Right cardiac atrium (tissue), 5 donors: ENCODE data around the gene PRIMPOL. TPM values are rescaled to one million over a fixed set of nuclear protein-coding genes. Genes with fewer than 3 reads are reported as not detected.

Experiments used
- ATAC-seq, 2 donors: fragments of 200-7000 bp; cut with Tn5 transposase; one replicate each; pipeline versions ENCODE4 v1.8.0 to v1.9.1; 2020; ENCODE audit warnings: moderate library complexity in 2 of 2, mild to moderate bottlenecking in 1 of 2
- DNase-seq, 3 donors: peaks; one replicate each; pipeline ENCODE4 v3.0.0-alpha.2; 2020
- H3K27ac ChIP-seq: one replicate; pipeline ENCODE4 v1.5.1; 2013; ENCODE audit warnings: mild to moderate bottlenecking, low read length, control low read depth, moderate library complexity
- H3K27me3 ChIP-seq: one replicate; pipeline ENCODE4 v1.6.1; 2013; ENCODE audit not compliant: control insufficient read depth, insufficient read depth
- H3K4me1 ChIP-seq: one replicate; pipeline ENCODE4 v1.6.1; 2013; ENCODE audit warnings: low read length; ENCODE audit not compliant: control insufficient read depth, insufficient read depth
- H3K4me3 ChIP-seq: one replicate; pipeline ENCODE4 v1.5.1; 2013; ENCODE audit warnings: low read length, control low read depth
- H3K9me3 ChIP-seq: one replicate; pipeline ENCODE4 v1.6.1; 2013; ENCODE audit warnings: low read length; ENCODE audit not compliant: control insufficient read depth
- WGBS: extraction: QIAGEN DNeasy Blood & Tissue Kit; methylation state at CpG from one replicate; pipeline ENCODE4 v1.1.7; 2013; 5-methylcytosine and 5-hydroxymethylcytosine counted together
- intact Hi-C, 4 donors: fragments of 100-400 bp; cut with DNase I; formaldehyde crosslinking; loops; one replicate each; pipeline versions ENCODE4 v1.11.0 to v1.14.0; 2022 to 2023
- polyA plus RNA-seq: library from polyadenylated mRNA; stranded (reverse); fragments of 200-250 nt; gene quantifications from one replicate; pipeline ENCODE4 v1.2.3, GENCODE V29; 2013
- total RNA-seq, 4 donors: library from RNA; stranded (reverse); fragmentation: NEBNext Ultra II Directional; extraction: Animal tissue kit (Norgen Biotek cat#: 25700); gene quantifications; one replicate each; pipeline ENCODE4 v1.2.1, GENCODE V29; 2021
- donor health status: healthy with polysubstance abuse.
- donor health status: DM: no; HTN: yes; CAD: no.
- donor health status: DM: no; HTN: no; CAD: no.
- donor health status: DM: no; HTN: yes; CAD: no; lungs with severe emphysema.
- donor health status: DM: yes; HTN: yes; CAD: no.

Gene PRIMPOL
- total and polyA plus RNA-seq, 5 donors: 8.9 to 14.3 (median 11.8) TPM

- Histone ChIP-seq H3K27me3 (no peaks in the 10 kb centered on the region), H3K4me1 (peaks cover 3% of the 10 kb centered on the region), H3K27ac (no peak overlapping the region), H3K4me3 (no peak overlapping the region), H3K9me3 (no peaks in the 10 kb centered on the region)
- WGBS: 90% methylated on average over 3 of the region's 3 CpGs
- no peak for ATAC-seq
- intact Hi-C loops: loop anchor here in 1 of 4 donors (10.0 kb wide), 1 partner anchor 86 kb away; no protein-coding TSS in a partner anchor
- DNase-seq: no peak
Observed at GRCh38 chr4:184641022-184641421, 8.5 kb upstream of the PRIMPOL start.

DNA sequence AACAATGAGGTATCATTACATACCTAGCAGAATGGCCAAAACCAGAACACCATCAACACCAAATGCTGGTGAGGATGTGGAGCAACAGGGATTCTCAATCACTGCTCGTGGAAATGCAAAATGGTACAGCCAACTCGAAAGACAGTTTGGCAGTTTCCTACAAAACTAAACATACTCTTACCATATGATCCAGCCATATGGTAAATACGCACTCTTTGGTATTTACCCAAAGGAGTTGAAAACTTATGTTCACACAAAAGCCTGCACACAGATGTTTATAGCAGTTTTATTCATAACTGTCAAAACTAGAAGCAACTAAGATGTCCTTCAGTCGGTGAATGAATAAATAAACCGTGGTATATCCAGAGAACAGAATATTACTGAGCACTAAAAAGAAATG lies 8.1 kb upstream of the PRIMPOL start:
- no peak for ATAC-seq
- no peaks in the 10 kb centered on the region for H3K9me3 ChIP-seq
- intact Hi-C loops: loop anchor here in 1 of 4 donors (10.0 kb wide), 1 partner anchor 87 kb away; no protein-coding TSS in a partner anchor
- no peak for DNase-seq
- H3K27ac ChIP-seq: no peak overlapping the region
- H3K4me3 ChIP-seq: no peak overlapping the region
- H3K4me1 ChIP-seq: peaks cover 3% of the 10 kb centered on the region
- no peaks in the 10 kb centered on the region for H3K27me3 ChIP-seq
- 98% methylated on average over 5 of the region's 5 CpGs for WGBS

- 85% methylated on average over 1 of the region's 1 CpG for whole genome bisulfite sequencing
- Histone ChIP-seq H3K9me3 (no peaks in the 10 kb centered on the region), H3K27me3 (no peaks in the 10 kb centered on the region), H3K27ac (no peak overlapping the region), H3K4me3 (no peak overlapping the region), H3K4me1 (peaks cover 10% of the 10 kb centered on the region)
- intact Hi-C loops: loop anchor here in 1 of 4 donors (10.0 kb wide), 1 partner anchor 89 kb away; no protein-coding TSS in a partner anchor
- DNase-seq: no peak
- ATAC-seq: no peak
Observed at GRCh38 chr4:184643731-184644130, 5.8 kb upstream of the PRIMPOL start.

DNA sequence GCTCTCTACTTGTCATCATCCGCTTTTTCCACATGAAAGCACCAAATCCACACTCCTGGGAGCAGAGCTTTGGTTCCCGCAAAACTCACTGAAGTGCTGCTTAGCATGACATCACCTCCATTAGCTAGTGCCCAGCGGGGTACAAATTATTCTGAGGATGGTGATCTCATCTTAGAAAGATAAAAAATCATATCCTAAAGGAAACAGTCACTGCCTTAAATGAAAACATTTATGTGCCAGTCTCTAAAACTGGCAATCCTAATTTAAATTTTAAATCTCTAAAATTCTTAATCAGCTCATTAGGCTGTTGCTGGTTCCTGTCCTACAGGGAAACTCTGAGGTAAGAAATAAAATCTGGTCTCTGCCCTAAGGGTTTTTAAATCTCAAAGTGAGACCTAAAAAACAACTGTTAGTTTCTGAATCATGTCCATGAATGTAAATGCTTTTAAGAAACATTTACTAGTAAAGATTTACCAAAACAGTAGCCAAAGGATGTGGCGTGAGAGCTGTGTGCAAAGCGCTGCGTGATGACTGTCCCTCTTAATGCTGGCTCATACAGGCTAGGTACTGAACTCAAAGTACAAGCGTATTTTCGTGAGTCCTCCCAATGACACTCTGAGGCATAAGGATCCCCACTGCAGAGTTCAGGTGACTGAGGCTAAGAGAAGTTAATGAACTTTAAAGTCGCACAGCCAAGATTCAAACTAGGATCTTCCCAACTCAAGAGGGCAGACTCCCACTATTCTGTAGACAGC lies 4.8 kb upstream of the PRIMPOL start:
- H3K4me3 ChIP-seq: no peak overlapping the region
- H3K27ac ChIP-seq: no peak overlapping the region
- ATAC-seq: no peak
- intact Hi-C loops: loop anchor here in 1 of 4 donors (10.0 kb wide), 1 partner anchor 90 kb away; no protein-coding TSS in a partner anchor
- no peaks in the 10 kb centered on the region for H3K27me3 ChIP-seq
- no peak for DNase-seq
- no peaks in the 10 kb centered on the region for H3K9me3 ChIP-seq
- H3K4me1 ChIP-seq: peaks cover 10% of the 10 kb centered on the region
- WGBS: 78% methylated on average over 9 of the region's 9 CpGs

DNA sequence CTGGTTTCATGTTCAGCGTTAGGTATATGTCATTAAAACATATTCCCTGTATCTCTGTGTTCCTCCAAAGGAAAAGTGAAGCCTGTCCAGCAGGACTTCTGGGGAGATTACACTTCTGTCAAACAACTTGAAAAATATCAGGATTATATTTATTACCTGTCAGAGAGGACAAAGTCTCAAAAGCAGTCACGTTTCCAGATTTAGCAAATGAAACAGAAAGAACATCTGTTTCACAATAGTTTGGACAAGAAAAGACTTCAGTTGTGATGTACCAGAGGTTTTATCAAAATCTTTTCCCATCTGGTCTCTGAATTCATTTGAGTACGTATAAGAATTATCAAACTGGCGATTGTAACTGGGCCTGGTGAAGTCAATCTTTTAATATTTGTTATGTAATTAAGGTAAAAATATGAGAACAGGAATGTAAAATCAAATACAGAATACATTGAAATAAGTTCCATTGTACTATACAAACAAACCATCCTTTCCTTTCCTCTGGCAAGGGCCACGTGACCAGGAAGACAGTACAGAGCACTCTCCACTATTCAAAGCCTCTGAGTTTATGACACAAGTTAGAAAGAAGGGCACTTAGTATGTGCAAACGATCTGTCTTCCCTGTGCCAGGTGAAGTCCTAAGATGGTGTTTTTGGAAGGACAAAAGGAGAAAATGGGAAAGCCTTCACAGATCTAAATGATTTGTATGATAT lies 3.5 kb upstream of the PRIMPOL start:
- Histone ChIP-seq H3K27ac (no peak overlapping the region), H3K9me3 (no peaks in the 10 kb centered on the region), H3K27me3 (no peaks in the 10 kb centered on the region), H3K4me1 (peaks cover 7% of the 10 kb centered on the region), H3K4me3 (no peak overlapping the region)
- ATAC-seq (no peak), DNase-seq (no peak)
- 65% methylated on average over 6 of the region's 6 CpGs for WGBS
- intact Hi-C loops: loop anchor here in 1 of 4 donors (10.0 kb wide), 1 partner anchor 91 kb away; no protein-coding TSS in a partner anchor

DNA sequence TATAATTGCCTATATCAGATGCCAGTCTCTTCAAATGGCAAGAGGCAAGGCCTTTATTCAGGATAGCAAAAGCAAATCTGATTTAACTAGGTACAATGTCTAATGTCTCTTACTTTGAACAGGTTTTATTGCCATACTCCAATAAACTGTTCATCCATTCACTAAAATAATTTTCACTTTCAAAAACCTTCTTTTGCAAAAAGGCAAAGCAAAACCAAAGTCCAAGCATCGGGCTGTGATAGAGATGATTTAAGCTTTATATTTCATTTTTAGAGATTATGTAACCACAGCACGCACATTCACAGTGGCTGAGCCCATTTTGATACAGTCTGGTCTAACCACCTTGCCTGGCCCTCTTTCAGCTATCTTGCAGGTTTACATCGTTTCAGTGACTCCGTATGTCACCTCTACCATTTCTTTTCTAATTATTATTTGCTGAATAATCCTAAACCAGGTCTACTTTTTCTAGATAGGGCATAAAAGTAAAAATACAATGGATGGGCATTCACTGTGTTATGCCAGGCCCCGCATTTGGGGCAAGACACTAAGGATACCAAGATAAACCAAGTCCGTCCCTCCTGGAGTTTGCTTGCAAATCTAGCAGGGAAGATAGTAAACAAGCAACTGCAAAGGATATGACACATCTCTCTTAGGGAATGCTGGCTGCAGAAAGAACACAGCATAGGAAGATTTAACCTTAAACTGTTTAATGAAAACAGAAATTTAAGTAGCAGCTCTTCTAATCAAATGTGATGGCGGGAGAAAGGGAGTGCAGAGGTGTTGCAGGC lies 2.1 kb upstream of the PRIMPOL start:
- Histone ChIP-seq H3K4me1 (peaks cover 7% of the 10 kb centered on the region), H3K27me3 (no peaks in the 10 kb centered on the region), H3K9me3 (no peaks in the 10 kb centered on the region), H3K4me3 (peak overlapping the region; percentile 82), H3K27ac (peak overlapping the region; percentile 94)
- WGBS: 64% methylated on average over 7 of the region's 7 CpGs
- intact Hi-C loops: loop anchor here in 1 of 4 donors (10.0 kb wide), 1 partner anchor 93 kb away; no protein-coding TSS in a partner anchor
- ATAC-seq (no peak), DNase-seq (no peak)

GRCh38 chr4:184648054-184648312 lies 1.6 kb upstream of the PRIMPOL start:
- H3K4me1 ChIP-seq: peaks cover 7% of the 10 kb centered on the region
- H3K9me3 ChIP-seq: no peaks in the 10 kb centered on the region
- WGBS: 6% methylated on average over 6 of the region's 6 CpGs
- peak overlapping the region; percentile 94 for H3K27ac ChIP-seq
- H3K27me3 ChIP-seq: no peaks in the 10 kb centered on the region
- no peak for ATAC-seq
- intact Hi-C loops: loop anchor here in 1 of 4 donors (10.0 kb wide), 1 partner anchor 93 kb away; no protein-coding TSS in a partner anchor
- DNase-seq: no peak
- H3K4me3 ChIP-seq: peak overlapping the region; percentile 82

GRCh38 chr4:184648313-184649025 lies 1.1 kb upstream of the PRIMPOL start:
- peak; percentile 64 to 67 for ATAC-seq
- Histone ChIP-seq H3K4me3 (peak overlapping the region; percentile 82), H3K27ac (peak overlapping the region; percentile 94), H3K9me3 (no peaks in the 10 kb centered on the region), H3K4me1 (peaks cover 7% of the 10 kb centered on the region), H3K27me3 (no peaks in the 10 kb centered on the region)
- intact Hi-C loops: loop anchor here in 1 of 4 donors (10.0 kb wide), 1 partner anchor 94 kb away; no protein-coding TSS in a partner anchor
- 0% methylated on average over 52 of the region's 52 CpGs for WGBS
- peak; percentile 75 to 91 (median 89) for DNase-seq

GRCh38 chr4:184649971-184650855 lies 675 bp downstream of the PRIMPOL start:
- ATAC-seq: peak; percentile 4 to 22
- H3K4me1 ChIP-seq: peaks cover 7% of the 10 kb centered on the region
- H3K27me3 ChIP-seq: no peaks in the 10 kb centered on the region
- WGBS: 29% methylated on average over 21 of the region's 21 CpGs
- DNase-seq: peak in 1 of 3 donors; percentile 67
- peak overlapping the region; percentile 93 for H3K4me3 ChIP-seq
- H3K9me3 ChIP-seq: no peaks in the 10 kb centered on the region
- intact Hi-C loops: loop anchor here in 1 of 4 donors (10.0 kb wide), 1 partner anchor 95 kb away; no protein-coding TSS in a partner anchor
- H3K27ac ChIP-seq: peak overlapping the region; percentile 97
